HL-60 (cell line): ENCODE measurements around the gene MRPL20.
"Not testable (repeated sequence)": the region's sequence is repeated elsewhere in the genome, so short reads cannot be mapped to it uniquely, and the experiment has no call there.

Experiments used
- DNase-seq, 2 experiments: peaks; one replicate each; pipeline ENCODE4 v3.0.0-alpha.2; 2010 to 2020; ENCODE audit warnings: low read depth in 1 of 2, low spot score in 1 of 2
- H3K27ac ChIP-seq: fragments of 250-450 bp; sonication (Bioruptor Pico); replicated peaks from 2 replicates; pipeline ENCODE4 v1.5.1; 2020; ENCODE audit warnings: mild to moderate bottlenecking, moderate library complexity
- H3K27me3 ChIP-seq: fragments of 250-450 bp; sonication (Bioruptor Pico); 2 replicates; pipeline ENCODE4 v1.5.1; 2021; ENCODE audit warnings: mild to moderate bottlenecking, moderate library complexity; ENCODE audit not compliant: insufficient read depth, poor library complexity, severe bottlenecking
- H3K4me3 ChIP-seq: replicated peaks from 2 replicates; pipeline ENCODE4 v1.5.1; 2011; ENCODE audit warnings: mild to moderate bottlenecking, control low read depth, low read length; ENCODE audit not compliant: insufficient read depth
- GABPA ChIP-seq: IDR thresholded peaks from 2 replicates; pipeline ENCODE4 v1.6.1; 2012; ENCODE audit warnings: low read depth
- POLR2AphosphoS5 ChIP-seq: IDR thresholded peaks from 2 replicates; pipeline ENCODE4 v1.6.1; 2012; ENCODE audit warnings: low read depth
- SPI1 ChIP-seq: IDR thresholded peaks from 2 replicates; pipeline ENCODE4 v1.6.1; 2012; ENCODE audit warnings: low read depth, mild to moderate bottlenecking, borderline replicate concordance
- TF ChIP-seq, protein P1 (sequence below): IDR thresholded peaks from one replicate; pipeline ENCODE4 v1.5.1; 2011; ENCODE audit warnings: low read length, control low read depth, inconsistent platforms; ENCODE audit not compliant: insufficient read depth
- TF ChIP-seq, protein P2 (sequence below): IDR thresholded peaks from 2 replicates; pipeline ENCODE4 v1.6.1; 2012; ENCODE audit warnings: low read depth; ENCODE audit not compliant: insufficient replicate concordance

The MRPL20 gene

DNA sequence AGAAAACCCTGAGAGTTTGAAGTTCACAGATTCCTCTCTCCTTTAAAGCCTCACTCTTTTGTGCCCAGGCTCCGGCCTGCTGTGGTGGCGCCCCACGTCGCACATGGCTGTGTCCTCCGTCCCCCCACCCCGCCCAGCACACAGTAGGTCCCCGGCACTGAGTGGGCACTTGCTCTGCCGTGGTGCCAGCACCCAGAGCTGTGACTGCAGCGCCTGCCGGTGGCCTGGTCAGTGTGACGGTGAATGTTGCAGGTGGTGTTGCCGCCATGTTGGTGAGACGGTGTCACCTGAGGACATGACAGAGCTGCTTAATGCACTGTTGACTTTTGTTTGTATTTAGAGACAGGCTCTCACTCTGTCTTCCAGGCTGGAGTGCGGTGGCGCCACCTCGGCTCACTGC lies 45.8 kb upstream of the MRPL20 start:
- Histone ChIP-seq H3K27ac (no peak overlapping the region), H3K27me3 (no peaks in the 10 kb centered on the region), H3K4me3 (no peak overlapping the region)
- DNase-seq = no peak
- no peak for TF ChIP-seq GABPA
- TF ChIP-seq, protein P1, sequence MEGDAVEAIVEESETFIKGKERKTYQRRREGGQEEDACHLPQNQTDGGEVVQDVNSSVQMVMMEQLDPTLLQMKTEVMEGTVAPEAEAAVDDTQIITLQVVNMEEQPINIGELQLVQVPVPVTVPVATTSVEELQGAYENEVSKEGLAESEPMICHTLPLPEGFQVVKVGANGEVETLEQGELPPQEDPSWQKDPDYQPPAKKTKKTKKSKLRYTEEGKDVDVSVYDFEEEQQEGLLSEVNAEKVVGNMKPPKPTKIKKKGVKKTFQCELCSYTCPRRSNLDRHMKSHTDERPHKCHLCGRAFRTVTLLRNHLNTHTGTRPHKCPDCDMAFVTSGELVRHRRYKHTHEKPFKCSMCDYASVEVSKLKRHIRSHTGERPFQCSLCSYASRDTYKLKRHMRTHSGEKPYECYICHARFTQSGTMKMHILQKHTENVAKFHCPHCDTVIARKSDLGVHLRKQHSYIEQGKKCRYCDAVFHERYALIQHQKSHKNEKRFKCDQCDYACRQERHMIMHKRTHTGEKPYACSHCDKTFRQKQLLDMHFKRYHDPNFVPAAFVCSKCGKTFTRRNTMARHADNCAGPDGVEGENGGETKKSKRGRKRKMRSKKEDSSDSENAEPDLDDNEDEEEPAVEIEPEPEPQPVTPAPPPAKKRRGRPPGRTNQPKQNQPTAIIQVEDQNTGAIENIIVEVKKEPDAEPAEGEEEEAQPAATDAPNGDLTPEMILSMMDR = no peak

- not testable (repeated sequence) for H3K4me3 ChIP-seq, H3K27me3 ChIP-seq, DNase-seq, H3K27ac ChIP-seq
Observed at GRCh38 chr1:1452365-1452739, 45.3 kb upstream of the MRPL20 start.

DNA sequence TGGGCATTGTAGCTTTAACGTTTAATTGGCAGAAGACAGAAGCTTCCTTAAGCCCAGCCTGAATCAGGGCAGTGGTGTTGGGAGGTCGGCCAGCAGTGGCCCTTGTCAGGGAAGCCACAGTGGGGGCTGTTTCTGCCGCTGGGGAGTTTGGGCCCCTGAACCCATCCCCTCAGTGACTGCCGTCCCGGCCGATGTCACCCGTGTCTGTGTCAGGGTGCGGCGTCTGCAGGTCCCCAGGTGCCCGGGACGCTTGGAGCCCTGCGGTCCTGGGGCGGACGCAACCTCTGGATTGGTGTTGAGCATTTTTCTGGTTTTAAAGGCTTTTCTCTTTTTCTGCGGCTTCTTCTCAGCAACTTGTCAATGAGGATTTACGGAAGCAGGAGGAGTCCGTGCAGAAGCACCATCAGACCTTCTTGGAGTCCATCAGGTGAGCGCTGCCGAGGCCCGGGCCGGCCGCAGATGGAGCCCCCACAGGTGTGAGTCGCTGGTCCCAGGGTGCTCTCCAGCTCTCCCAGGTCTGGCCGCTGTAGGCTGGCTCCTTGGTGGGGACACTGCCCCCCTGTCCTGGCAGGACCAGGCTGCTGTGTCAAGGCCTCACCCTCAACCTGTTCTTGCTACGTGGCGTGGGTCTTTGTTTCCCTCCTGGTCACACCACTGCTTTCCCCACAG lies 44.7 kb upstream of the MRPL20 start:
- TF ChIP-seq GABPA = no peak
- TF ChIP-seq, protein P1 = no peak
- no peak for TF ChIP-seq SPI1
- no peak for TF ChIP-seq POLR2AphosphoS5
- TF ChIP-seq, protein P2, sequence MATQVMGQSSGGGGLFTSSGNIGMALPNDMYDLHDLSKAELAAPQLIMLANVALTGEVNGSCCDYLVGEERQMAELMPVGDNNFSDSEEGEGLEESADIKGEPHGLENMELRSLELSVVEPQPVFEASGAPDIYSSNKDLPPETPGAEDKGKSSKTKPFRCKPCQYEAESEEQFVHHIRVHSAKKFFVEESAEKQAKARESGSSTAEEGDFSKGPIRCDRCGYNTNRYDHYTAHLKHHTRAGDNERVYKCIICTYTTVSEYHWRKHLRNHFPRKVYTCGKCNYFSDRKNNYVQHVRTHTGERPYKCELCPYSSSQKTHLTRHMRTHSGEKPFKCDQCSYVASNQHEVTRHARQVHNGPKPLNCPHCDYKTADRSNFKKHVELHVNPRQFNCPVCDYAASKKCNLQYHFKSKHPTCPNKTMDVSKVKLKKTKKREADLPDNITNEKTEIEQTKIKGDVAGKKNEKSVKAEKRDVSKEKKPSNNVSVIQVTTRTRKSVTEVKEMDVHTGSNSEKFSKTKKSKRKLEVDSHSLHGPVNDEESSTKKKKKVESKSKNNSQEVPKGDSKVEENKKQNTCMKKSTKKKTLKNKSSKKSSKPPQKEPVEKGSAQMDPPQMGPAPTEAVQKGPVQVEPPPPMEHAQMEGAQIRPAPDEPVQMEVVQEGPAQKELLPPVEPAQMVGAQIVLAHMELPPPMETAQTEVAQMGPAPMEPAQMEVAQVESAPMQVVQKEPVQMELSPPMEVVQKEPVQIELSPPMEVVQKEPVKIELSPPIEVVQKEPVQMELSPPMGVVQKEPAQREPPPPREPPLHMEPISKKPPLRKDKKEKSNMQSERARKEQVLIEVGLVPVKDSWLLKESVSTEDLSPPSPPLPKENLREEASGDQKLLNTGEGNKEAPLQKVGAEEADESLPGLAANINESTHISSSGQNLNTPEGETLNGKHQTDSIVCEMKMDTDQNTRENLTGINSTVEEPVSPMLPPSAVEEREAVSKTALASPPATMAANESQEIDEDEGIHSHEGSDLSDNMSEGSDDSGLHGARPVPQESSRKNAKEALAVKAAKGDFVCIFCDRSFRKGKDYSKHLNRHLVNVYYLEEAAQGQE = no peak
- H3K4me3 ChIP-seq = no peak overlapping the region
- H3K27me3 ChIP-seq = no peaks in the 10 kb centered on the region
- DNase-seq = no peak
- H3K27ac ChIP-seq = no peak overlapping the region

DNA sequence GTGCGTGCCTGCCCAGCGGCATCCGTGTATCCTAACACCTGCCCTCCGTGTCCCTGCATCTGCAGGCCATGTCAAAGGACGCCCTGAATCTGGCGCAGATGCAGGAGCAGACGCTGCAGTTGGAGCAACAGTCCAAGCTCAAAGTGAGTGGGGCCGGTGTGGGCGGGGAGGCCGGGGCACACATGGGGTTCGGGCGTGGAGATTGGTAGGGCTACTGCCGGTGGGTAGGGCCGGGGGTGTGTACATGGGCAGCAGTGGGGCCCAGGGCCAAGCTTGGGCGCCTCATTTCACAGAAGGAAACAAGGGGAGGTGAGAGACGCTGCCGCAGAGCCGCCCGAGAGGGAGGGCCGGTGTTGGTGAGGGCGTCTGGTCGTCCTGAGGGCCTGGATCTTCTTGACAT lies 43.5 kb upstream of the MRPL20 start:
- not testable (repeated sequence) for H3K27me3 ChIP-seq, H3K4me3 ChIP-seq, H3K27ac ChIP-seq, DNase-seq

DNA sequence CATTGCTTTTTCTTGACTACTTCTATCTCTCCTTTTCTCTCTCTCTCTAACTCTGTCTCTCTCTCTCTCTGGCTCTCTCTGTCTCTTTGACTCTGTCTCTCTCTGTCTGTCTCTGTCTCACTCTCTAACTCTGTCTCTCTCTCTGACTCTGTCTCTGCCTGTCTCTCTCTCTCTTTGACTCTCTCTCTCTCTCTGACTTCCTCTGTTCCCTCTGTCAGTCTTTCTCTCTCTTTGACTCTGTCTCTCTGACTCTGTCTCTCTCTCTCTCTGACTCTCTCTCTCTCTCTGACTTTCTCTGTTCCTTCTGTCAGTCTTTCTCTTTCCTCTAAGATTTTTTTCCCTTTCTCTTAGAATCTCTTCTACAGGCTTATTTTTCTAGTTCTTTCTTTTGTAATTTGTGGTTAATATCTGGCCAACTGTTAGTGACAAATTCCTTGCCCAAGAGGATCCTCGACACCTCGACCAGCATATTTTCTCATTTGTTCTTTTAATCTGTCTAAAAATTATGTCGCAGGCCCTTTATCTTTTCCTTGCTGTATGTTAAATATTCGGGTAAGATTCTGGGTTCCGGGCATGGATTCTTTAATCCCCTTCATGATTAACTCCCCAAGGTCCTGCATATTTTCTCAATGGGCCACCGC lies 42.1 kb upstream of the MRPL20 start, which contains the start of gene ATAD3C:
Gene ATAD3C (plus strand): TSS at position 591 of the 641 bp plus-strand sequence. CDS start 995 bp downstream, outside the sequence.
- Histone ChIP-seq H3K27ac (no peak within 1 kb of the TSS), H3K27me3 (no peaks in the 10 kb centered on the region), H3K4me3 (no peak within 1 kb of the TSS)
- TF ChIP-seq, protein P1 = no peak
- TF ChIP-seq, protein P2 = no peak
- no peak for TF ChIP-seq SPI1
- TF ChIP-seq POLR2AphosphoS5 = no peak
- no peak for TF ChIP-seq GABPA
- no peak for DNase-seq

DNA sequence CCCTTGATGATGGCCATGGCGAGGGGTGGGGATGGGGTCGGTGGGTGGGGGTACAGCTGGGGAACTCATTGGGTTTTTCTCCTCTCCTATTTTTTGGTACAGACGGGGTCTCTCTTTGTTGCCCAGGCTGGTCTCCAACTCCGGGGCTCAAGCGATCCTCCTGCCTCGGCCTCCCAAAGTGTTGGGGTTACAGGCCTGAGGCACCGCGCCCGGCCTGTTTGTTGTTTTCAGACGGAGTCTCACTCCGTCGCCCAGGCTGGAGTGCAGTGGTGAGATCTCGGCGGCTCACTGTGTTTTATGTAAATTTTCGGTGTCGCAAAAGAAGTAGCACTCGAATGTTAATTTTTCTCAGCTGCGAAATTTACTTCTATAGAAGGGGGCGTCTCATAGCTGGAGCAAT lies 39.5 kb upstream of the MRPL20 start:
- H3K27me3 ChIP-seq, H3K27ac ChIP-seq, H3K4me3 ChIP-seq, DNase-seq: not testable (repeated sequence)
